ENCODE measurements around the gene PTPRT.

The PTPRT gene

DNA sequence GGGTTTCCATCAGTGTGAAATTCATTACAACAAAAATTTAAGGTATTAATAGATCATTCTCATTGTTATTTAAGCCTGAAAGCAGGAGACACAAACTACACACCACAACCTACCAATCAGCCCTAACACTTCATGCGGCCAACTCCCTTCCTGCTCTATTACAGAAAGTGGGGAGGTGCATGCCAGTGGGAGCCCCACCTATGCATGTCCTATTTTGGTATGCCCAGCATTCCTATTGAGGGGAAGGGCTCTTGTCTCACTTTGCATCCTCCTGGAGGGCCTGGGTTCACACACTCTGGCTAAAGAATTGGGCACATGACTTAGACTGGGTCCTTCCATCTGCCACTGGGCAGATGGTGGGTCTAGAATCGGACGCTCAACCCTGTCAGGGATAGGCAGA lies 450.0 kb downstream of the PTPRT start:
- DNase-seq (ENCODE audit: low read depth in 2 of 3, low spot score in 1 of 3), result no peak

DNA sequence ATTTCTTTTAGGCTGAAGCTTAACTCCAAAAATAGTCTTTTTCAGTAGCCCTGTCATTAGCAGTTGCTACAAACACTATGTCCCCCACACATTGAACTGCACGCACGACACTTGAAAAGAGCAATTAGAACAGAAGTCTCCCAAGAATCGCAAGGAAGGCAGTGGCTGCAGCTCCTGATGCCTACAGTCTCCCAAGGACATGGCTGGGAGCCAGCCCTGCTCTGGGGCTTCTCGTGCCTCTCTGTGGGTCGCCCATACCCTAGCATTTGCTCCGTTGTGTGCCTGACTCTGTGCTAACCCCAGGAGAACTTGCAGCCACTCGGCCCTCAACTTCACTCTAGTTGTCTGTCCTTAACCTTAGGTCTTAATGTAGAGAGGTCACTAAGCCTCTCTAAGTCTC lies 454.2 kb downstream of the PTPRT start:
- DNase-seq (ENCODE audit: low read depth in 2 of 3, low spot score in 1 of 3), result no peak

- DNase-seq (ENCODE audit: low read depth in 2 of 3, low spot score in 1 of 3), result no peak
Observed at GRCh38 chr20:42734660-42735368, 454.9 kb downstream of the PTPRT start.

- no peak for DNase-seq (ENCODE audit: low read depth in 2 of 3, low spot score in 1 of 3)
Observed at GRCh38 chr20:42721923-42722322, 467.8 kb downstream of the PTPRT start.

DNA sequence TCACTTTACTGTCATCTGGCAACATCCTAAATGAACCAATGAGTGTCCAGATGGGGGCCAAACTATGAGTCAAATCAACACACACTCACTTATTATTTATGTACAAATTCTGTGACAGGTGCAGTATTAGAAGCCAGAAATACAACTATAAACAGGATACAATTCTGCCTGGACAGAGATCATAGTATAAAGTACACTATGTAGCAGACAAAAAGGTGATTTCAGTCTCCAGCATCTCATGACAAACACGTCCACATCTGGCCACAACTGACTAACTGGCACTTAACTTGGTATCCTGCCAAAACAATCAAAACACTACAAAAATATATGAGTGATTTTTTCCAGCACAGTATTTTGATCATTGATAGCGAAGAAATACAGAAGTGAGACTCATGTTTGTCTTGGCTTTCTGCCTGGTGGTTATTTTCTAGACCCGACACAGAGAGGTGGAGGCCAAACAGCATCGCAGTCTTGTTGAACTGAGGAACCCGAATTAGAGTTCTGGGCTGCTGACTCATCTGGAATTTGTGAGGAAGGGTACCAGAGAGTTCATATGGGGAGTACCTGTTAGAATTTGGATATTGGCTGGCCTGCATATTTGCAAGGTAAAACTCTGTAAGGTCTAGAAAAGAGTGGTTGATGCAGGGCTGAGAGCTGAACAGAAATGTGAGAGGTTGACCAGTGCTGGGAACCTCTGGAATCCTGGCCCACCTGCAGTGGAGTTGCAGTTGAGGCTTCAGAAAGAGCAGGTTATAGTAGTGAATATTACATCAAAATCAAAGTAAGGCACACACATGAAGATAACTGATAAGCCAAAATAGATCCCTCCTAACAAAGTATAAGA lies 475.2 kb downstream of the PTPRT start:
- DNase-seq (ENCODE audit: low read depth in 2 of 3, low spot score in 1 of 3), result no peak

- DNase-seq (ENCODE audit: low read depth in 2 of 3, low spot score in 1 of 3), result no peak
Observed at GRCh38 chr20:42708266-42708665, 481.4 kb downstream of the PTPRT start.

DNA sequence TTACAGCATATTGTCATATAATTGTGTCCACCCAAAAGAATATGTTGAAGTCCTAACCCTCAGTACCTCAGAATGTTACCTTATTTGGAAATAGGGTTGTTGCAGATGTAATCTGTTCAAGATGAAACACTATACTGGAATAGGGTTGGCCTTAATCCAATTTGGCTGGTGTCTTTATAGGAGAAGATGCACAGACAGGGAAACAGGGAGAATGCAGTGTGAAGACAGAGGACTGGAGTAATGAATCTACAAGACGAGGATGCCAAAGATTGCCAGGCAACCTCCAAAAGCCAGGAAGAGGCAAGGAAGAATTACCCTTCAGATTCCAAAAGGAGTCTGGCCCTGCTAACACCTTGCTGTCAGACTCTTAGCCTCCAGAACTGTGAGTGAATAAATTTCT lies 482.9 kb downstream of the PTPRT start:
- no peak for DNase-seq (ENCODE audit: low read depth in 2 of 3, low spot score in 1 of 3)

DNA sequence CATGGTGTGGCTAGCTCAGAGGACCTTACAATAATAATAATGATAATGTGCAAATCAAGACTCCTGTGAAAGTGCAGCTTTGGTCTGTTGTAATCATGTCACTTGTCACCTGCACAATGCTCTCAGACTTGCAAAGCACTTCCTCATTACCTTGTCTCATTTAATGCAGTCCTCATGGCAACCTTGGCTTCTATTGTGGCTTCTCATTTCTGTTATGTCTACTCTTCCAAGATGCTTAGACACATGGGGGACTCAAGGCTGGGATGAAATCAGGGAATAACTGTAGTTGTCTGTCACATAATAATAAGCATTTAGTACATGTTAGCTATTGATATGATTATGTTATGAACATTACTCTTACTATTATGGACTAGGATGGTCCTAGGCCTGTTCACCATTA lies 484.2 kb downstream of the PTPRT start:
- DNase-seq (ENCODE audit: low read depth in 2 of 3, low spot score in 1 of 3), result no peak

DNA sequence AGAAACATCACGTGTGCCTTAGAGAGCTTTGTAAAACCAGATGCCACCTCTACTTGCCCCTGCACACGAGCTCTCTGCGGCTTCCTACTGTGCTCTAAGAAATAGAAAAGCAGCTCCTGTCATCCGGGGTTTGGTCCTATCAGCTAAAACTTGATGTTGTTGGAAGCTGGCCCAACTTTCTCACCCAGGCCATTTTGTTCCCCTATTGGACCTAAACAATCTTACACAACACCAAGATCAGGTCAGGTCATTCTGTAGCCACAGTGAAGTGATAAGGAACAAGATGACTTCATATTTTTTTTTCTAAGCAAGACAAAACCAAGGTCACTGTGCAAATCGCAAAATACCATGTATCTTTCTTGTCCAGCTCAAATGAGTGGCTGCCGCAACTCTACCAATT lies 486.0 kb downstream of the PTPRT start:
- DNase-seq (ENCODE audit: low read depth in 2 of 3, low spot score in 1 of 3), result no peak

DNA sequence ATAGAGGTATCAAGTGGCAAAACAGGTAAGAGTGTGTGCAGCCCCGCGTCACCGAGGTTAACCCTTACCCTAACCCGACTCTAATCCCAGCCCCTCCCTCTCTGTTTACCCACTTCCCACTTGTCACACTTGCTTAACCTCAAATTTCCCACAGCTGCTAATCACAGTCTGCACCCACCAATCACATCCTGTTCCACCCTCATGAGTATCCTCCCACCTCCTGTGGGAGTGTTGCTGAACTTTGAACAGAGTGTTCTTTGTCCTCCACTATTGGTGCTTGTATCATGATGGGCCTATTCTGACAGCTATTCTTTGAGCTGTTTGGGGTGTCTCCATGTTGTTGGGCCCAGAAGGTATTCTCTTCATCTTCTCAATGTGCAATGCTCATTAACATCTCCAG lies 487.8 kb downstream of the PTPRT start:
- DNase-seq (ENCODE audit: low read depth in 2 of 3, low spot score in 1 of 3), result no peak

- DNase-seq (ENCODE audit: low read depth in 2 of 3, low spot score in 1 of 3), result no peak
Observed at GRCh38 chr20:42700372-42700771, 489.3 kb downstream of the PTPRT start.

DNA sequence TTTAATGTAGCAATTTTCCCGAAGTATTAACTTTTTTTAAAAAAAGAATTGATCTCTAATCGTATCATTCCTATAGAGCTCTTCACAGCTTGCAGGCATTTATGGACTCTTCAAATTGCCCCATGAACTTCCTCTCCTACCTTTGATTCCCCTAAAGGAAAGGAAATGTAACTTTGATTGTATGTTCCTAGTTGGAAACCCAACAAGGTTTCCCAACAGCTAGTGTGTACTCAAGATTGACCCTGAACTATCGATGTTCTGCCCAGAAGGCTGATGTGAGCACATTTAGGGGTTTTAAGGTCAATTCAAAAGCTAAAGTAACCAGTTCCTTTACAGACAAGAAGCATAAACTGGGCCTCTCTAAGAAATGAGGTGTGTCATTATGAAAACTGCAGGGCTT lies 491.7 kb downstream of the PTPRT start:
- DNase-seq (ENCODE audit: low read depth in 2 of 3, low spot score in 1 of 3), result no peak

- DNase-seq (ENCODE audit: low read depth in 2 of 3, low spot score in 1 of 3), result no peak
Observed at GRCh38 chr20:42690842-42691437, 498.8 kb downstream of the PTPRT start.

- no peak for DNase-seq (ENCODE audit: low read depth in 2 of 3, low spot score in 1 of 3)
Observed at GRCh38 chr20:42688576-42688975, 501.1 kb downstream of the PTPRT start.

DNA sequence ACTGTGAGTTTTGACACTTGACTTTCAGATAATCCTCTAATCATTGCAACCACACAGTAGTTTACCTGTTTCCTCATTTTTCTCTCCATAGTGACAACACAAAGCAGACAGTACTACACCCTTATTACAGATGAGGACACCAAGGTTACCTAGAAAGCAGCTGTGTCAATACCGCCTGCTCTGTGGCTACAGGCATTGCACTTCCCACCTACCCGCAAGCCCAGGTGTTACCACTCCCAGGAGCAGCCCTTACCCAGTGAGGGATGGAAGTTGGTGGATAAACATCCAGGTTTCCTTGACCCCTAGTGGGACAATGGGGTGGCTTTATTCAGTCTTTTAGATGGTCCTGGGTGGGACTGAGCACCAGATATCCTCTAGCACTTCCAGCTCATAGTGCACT lies 503.6 kb downstream of the PTPRT start:
- DNase-seq (ENCODE audit: low read depth in 2 of 3, low spot score in 1 of 3), result no peak

GRCh38 chr20:42678895-42679294 lies 510.8 kb downstream of the PTPRT start:
- DNase-seq (ENCODE audit: low read depth in 2 of 3, low spot score in 1 of 3), result no peak

GRCh38 chr20:42656130-42656529 lies 533.6 kb downstream of the PTPRT start:
- no peak for DNase-seq (ENCODE audit: low read depth in 2 of 3, low spot score in 1 of 3)

DNA sequence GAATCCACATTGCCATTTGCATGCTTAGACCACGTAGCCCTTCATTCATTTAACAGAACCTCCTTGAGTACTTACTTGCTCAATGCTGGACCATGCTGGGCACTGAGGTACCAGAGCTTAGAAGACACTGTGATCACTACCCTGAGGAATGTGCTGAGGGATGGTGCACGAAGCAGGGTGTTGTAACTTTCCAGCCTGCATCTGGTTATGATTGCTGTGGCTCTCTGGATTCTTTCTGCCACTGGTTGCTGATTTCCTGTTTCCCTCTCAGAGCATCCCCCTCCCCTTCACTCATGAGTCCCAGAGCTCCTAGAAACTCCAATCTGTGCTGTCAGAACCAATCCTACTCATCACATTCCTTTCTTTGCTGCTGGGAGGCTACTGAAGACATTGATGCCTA lies 537.4 kb downstream of the PTPRT start:
- no peak for DNase-seq (ENCODE audit: low read depth in 2 of 3, low spot score in 1 of 3)

- no peak for DNase-seq (ENCODE audit: low read depth in 2 of 3, low spot score in 1 of 3)
Observed at GRCh38 chr20:42650191-42650746, 539.4 kb downstream of the PTPRT start.

DNA sequence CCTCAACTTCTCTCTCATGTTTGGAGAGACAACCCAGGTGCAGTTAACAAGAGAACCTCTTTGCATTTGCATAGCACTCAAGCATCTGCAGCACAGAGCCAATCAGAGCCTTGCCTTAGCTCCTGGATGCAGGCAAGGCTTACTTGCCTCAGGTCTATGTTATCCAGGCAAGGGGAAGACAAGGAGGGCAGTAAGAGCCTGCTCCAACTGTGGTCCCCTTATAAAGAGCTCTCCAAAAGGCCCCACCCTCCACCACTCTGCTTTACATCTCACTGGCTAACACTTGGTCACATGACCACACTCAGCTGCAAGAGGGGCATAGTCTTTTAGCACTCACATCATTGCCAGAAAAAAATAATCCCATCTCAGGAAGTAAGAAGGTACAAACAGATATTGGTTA lies 540.0 kb downstream of the PTPRT start:
- no peak for DNase-seq (ENCODE audit: low read depth in 2 of 3, low spot score in 1 of 3)

- DNase-seq (ENCODE audit: low read depth in 2 of 3, low spot score in 1 of 3), result no peak
Observed at GRCh38 chr20:42646250-42646649, 543.5 kb downstream of the PTPRT start.

- DNase-seq (ENCODE audit: low read depth in 2 of 3, low spot score in 1 of 3), result no peak
Observed at GRCh38 chr20:42641886-42642285, 547.8 kb downstream of the PTPRT start.

All from stimulated activated CD4-positive, alpha-beta T cell treated with anti-CD3 and anti-CD28 coated beads, Interleukin-12 subunit alpha, Interleukin-12 subunit beta, amount 100 ng/mL, for 48 hours (primary cell).